Ovary (tissue), 9 donors: ENCODE data around the gene LRRC15. TPM values are rescaled to one million over a fixed set of nuclear protein-coding genes. Genes with fewer than 3 reads are reported as not detected.
A peak's percentile ranks its signal among the peaks of the same experiment; 100 is the strongest.

ENCODE experiments used
- DNase-seq, 5 donors: peaks; one replicate each; pipeline ENCODE4 v3.0.0-alpha.2; 2019 to 2020
- H3K27ac ChIP-seq, 2 donors: fragments of 200-600 bp; one replicate each; pipeline versions ENCODE4 v1.5.1 to v1.8.0; 2019 to 2022
- H3K27me3 ChIP-seq: fragments of 200-600 bp; one replicate; pipeline ENCODE4 v1.8.0; 2022
- H3K36me3 ChIP-seq: fragments of 200-600 bp; sonication (generic); one replicate; pipeline ENCODE4 v1.5.1; 2019
- H3K4me1 ChIP-seq: one replicate; pipeline ENCODE4 v1.8.1; 2013; ENCODE audit warnings: mild to moderate bottlenecking, moderate library complexity; ENCODE audit not compliant: insufficient read depth
- H3K4me3 ChIP-seq: fragments of 200-600 bp; sonication (generic); one replicate; pipeline ENCODE4 v1.5.1; 2017
- H3K9me3 ChIP-seq, 2 donors: fragments of 200-600 bp in 1 of 2; sonication (generic) in 1 of 2; one replicate each; pipeline versions ENCODE4 v1.5.1 to v1.8.1; 2013 to 2019; ENCODE audit warnings: mild to moderate bottlenecking in 1 of 2, moderate library complexity in 1 of 2
- EP300 ChIP-seq: sonication (generic); formaldehyde crosslinking; IDR thresholded peaks from one replicate; pipeline ENCODE4 v1.6.1; 2017; ENCODE audit warnings: antibody characterized with exemption
- POLR2A ChIP-seq: fragments of 450-650 bp; IDR thresholded peaks from one replicate; pipeline ENCODE4 v1.6.1; 2017; ENCODE audit warnings: antibody characterized with exemption, mild to moderate bottlenecking, moderate library complexity
- WGBS, 3 donors: extraction: QIAGEN DNeasy Blood & Tissue Kit in 1 of 3; methylation state at CpG; one replicate each; pipeline versions ENCODE4 v1.1.5 to v1.1.7; 2013 to 2017; 5-methylcytosine and 5-hydroxymethylcytosine counted together
- intact Hi-C, 4 donors: fragments of 100-400 bp; cut with DNase I; formaldehyde crosslinking; loops; one replicate each; pipeline versions ENCODE4 v1.11.0 to v1.15.1; 2022 to 2023
- polyA plus RNA-seq, 2 donors: library from polyadenylated mRNA; stranded (reverse); fragments of 200-250 nt in 1 of 2; fragments of 350-450 nt in 1 of 2; fragmentation: Illumina TruSeq in 1 of 2; extraction: RNeasy Lipid Tissue Mini Kit (QIAGEN cat#74804) in 1 of 2; gene quantifications; one replicate each; pipeline ENCODE4 v1.2.3, GENCODE V29; 2013 to 2014
- total RNA-seq, 7 donors: library from RNA; depleted of rRNA in 2 of 7; stranded (reverse); fragments of >200 nt in 2 of 7; fragmentation: NEBNext Ultra II Directional in 3 of 7; extraction: Animal tissue kit (Norgen Biotek cat#: 25700) in 3 of 7; gene quantifications; one replicate each; pipeline versions ENCODE4 v1.1.0 to v1.2.4, GENCODE V29; 2016 to 2023
- TF ChIP-seq, protein P1 (sequence below), 3 donors: fragments of 450-650 bp in 2 of 3; fragments of 200-600 bp in 1 of 3; IDR thresholded peaks; one replicate each; pipeline versions ENCODE4 v1.5.1 to v1.8.0; 2016 to 2022; ENCODE audit warnings: antibody characterized with exemption in 3 of 3, mild to moderate bottlenecking in 1 of 3
- donor health status: DM: no; HTN: no; CAD: no; lungs with moderate emphysema.
- donor health status: DM: no; HTN: no; CAD: no.
- donor health status: Bipolar disorder and iron deficiency.
- donor health status: DM: yes; HTN: yes; CAD: no.
- donor health status: DM: no; HTN: no; CAD: no.
- donor health status: DM: yes; HTN: yes; CAD: no.

Gene LRRC15
- total and polyA plus RNA-seq, 9 donors, result 0.05 to 2.5 (median 0.19) TPM; not detected in 1

DNA sequence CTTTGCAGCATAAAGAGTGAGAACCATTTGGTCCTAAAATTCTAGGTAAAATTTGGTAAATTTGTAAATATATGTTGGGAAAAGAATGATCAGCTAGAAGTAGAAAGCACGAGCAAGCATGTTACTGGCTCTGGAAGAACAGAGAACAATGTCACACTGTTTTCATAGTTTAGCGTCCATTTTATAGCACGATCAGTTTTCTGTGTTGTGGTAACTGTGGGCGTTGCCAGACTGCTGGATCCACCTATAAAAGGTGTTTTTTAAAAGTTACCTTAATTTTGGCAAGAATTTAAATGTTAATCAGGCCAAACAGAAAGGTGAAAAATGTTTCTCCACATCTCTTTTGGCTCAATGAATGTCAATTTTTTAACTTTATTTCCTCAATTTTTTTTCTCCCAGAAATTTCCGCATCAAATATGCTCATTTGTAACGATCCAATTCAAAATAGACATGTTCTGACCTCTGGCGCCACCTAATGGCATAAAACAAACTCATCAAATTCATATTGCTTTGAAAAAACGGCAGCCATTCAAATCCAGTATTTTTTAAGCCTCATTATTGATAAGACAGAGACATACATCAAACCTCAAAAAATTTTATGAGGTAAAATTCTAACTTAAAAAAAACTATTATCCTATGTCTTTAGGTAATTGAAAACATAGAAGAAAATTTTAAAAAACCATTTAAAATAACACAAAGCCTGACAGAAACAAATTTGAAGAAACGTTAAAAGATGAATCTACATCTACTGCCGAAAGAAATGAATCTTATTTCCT lies 35.0 kb upstream of the LRRC15 start:
- peak in 1 of 5 donors; percentile 39 for DNase-seq
- no peaks in the 10 kb centered on the region for H3K9me3 ChIP-seq
- H3K36me3 ChIP-seq, result no peaks in the 10 kb centered on the region
- no peak overlapping the region for H3K27ac ChIP-seq
- TF ChIP-seq, protein P1, sequence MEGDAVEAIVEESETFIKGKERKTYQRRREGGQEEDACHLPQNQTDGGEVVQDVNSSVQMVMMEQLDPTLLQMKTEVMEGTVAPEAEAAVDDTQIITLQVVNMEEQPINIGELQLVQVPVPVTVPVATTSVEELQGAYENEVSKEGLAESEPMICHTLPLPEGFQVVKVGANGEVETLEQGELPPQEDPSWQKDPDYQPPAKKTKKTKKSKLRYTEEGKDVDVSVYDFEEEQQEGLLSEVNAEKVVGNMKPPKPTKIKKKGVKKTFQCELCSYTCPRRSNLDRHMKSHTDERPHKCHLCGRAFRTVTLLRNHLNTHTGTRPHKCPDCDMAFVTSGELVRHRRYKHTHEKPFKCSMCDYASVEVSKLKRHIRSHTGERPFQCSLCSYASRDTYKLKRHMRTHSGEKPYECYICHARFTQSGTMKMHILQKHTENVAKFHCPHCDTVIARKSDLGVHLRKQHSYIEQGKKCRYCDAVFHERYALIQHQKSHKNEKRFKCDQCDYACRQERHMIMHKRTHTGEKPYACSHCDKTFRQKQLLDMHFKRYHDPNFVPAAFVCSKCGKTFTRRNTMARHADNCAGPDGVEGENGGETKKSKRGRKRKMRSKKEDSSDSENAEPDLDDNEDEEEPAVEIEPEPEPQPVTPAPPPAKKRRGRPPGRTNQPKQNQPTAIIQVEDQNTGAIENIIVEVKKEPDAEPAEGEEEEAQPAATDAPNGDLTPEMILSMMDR (IDR thresholded peaks at IDR 0.05), result peak; percentile 22 to 63 (median 52)
- no peak for TF ChIP-seq POLR2A
- no peak for TF ChIP-seq EP300
- H3K4me1 ChIP-seq, result no peaks in the 10 kb centered on the region
- no peak overlapping the region for H3K4me3 ChIP-seq
- intact Hi-C loops, result loop anchor here in 3 of 4 donors (5.0 to 10.0 kb wide), 4 partner anchors 62 to 617 kb away; no protein-coding TSS in a partner anchor
- no peaks in the 10 kb centered on the region for H3K27me3 ChIP-seq
- WGBS, 3 donors, result 42 to 48% (median 45%) methylated on average over 10 of the region's 10 CpGs

- H3K4me1 ChIP-seq, result no peaks in the 10 kb centered on the region
Measured at GRCh38 chr3:194401868-194402329, 32.4 kb upstream of the LRRC15 start.

DNA sequence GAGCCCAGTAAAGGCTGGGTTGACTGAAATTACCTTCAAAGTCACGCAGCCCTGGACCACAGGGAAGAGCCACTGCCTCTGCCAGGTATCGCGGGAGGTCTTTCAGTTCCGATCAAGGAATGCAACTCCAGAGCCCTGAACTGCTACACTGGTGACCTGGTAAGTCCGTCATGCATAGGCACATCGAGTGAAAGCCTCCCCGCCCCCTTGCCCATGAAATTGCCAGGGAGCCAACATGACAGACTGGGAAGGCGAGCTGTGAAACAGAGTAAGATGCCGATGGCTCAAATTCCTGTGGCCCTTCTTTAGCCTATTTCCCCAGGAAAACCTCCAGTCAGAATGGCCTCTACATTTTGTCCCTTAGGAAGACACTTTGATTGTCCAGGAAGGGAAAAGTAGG lies 31.8 kb upstream of the LRRC15 start:
- H3K9me3 ChIP-seq, result no peaks in the 10 kb centered on the region
- no peaks in the 10 kb centered on the region for H3K36me3 ChIP-seq
- H3K4me3 ChIP-seq, result no peak overlapping the region
- intact Hi-C loops, result loop anchor here in 3 of 4 donors (5.0 to 10.0 kb wide), 3 partner anchors 59 to 69 kb away; no protein-coding TSS in a partner anchor
- H3K27me3 ChIP-seq, result no peaks in the 10 kb centered on the region
- 88 to 89% (median 89%) methylated on average over 9 of the region's 9 CpGs for WGBS, 3 donors
- H3K27ac ChIP-seq, result no peak overlapping the region
- TF ChIP-seq EP300, result no peak
- TF ChIP-seq, protein P1 (IDR thresholded peaks at IDR 0.05), result no peak
- no peak for TF ChIP-seq POLR2A
- no peaks in the 10 kb centered on the region for H3K4me1 ChIP-seq
- DNase-seq, result no peak

More at GRCh38 chr3:194401868-194402329, 32.4 kb upstream of the LRRC15 start:
- no peaks in the 10 kb centered on the region for H3K27me3 ChIP-seq
- TF ChIP-seq, protein P1 (IDR thresholded peaks at IDR 0.05), result no peak
- no peak for TF ChIP-seq POLR2A
- no peak for TF ChIP-seq EP300
- no peak overlapping the region for H3K27ac ChIP-seq
- no peak for DNase-seq
- H3K9me3 ChIP-seq, result no peaks in the 10 kb centered on the region
- no peaks in the 10 kb centered on the region for H3K36me3 ChIP-seq
- WGBS, 3 donors, result 70 to 74% (median 72%) methylated on average over 8 of the region's 8 CpGs
- no peak overlapping the region for H3K4me3 ChIP-seq
- intact Hi-C loops, result loop anchor here in 3 of 4 donors (5.0 to 10.0 kb wide), 3 partner anchors 60 to 70 kb away; no protein-coding TSS in a partner anchor

- Histone ChIP-seq H3K36me3 (no peaks in the 10 kb centered on the region), H3K4me1 (peaks cover 1% of the 10 kb centered on the region), H3K9me3 (no peaks in the 10 kb centered on the region), H3K27me3 (no peaks in the 10 kb centered on the region), H3K4me3 (no peak overlapping the region), H3K27ac (no peak overlapping the region)
- 86 to 91% (median 89%) methylated on average over 15 of the region's 15 CpGs for WGBS, 3 donors
- intact Hi-C loops, result loop anchor here (5.0 to 10.0 kb wide), 4 partner anchors 58 to 68 kb away; no protein-coding TSS in a partner anchor
- no peak for TF ChIP-seq EP300
- no peak for TF ChIP-seq POLR2A
- TF ChIP-seq, protein P1 (IDR thresholded peaks at IDR 0.05), result no peak
- DNase-seq, result no peak
Measured at GRCh38 chr3:194399874-194400411, 30.4 kb upstream of the LRRC15 start.
